PC-9 (cell line): Measurements from ENCODE around the gene HDAC11.

Experiments
- CTCF ChIP-seq: fragments of 200-600 bp; sonication (generic); conservative IDR thresholded peaks from 2 replicates; pipeline ENCODE4 v1.6.1; 2017; ENCODE audit warnings: mixed run types, antibody characterized with exemption, mild to moderate bottlenecking, moderate library complexity
- EZH2 ChIP-seq: fragments of 200-600 bp; sonication (generic); IDR thresholded peaks from 2 replicates; pipeline ENCODE4 v1.8.0; 2017; ENCODE audit warnings: antibody characterized with exemption, low read depth

GRCh38 chr3:13462822-13463221 is 17.3 kb upstream of the HDAC11 start:
- TF ChIP-seq CTCF (no peak), EZH2 (no peak)
